Suppressor macrophage treated with lipopolysaccharide for 4 hours (primary cell): ENCODE data around the gene PPP2R3C.
"Not testable (repeated sequence)": the region's sequence is repeated elsewhere in the genome, so short reads cannot be mapped to it uniquely, and the experiment has no call there.

Experiments used
- DNase-seq: peaks from one replicate; pipeline ENCODE4 v3.0.0-alpha.2; 2020

Gene PPP2R3C

DNA sequence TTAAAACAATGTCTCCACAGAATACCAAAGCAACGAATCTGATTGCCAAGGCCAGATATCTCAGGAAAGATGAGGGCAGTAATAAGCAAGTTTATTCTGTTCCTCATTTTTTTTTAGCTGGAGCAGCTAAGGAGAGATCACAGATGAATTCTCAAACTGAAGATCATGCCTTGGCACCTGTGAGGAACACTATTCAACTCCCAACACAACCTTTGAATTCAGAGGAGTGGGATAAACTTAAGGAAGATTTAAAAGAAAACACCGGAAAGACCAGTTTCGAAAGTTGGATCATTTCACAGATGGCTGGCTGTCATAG is 1.6 kb upstream of the PPP2R3C start:
- DNase-seq, result no peak

GRCh38 chr14:35122696-35123387 is 1.1 kb upstream of the PPP2R3C start:
- DNase-seq, result peak; percentile 17

- DNase-seq, result peak; percentile 10
These were observed 534 bp downstream of the PPP2R3C start for GRCh38 chr14:35121026-35121886.

- no peak for DNase-seq
These were observed 4.7 kb downstream of the PPP2R3C start for GRCh38 chr14:35117112-35117511.

DNA sequence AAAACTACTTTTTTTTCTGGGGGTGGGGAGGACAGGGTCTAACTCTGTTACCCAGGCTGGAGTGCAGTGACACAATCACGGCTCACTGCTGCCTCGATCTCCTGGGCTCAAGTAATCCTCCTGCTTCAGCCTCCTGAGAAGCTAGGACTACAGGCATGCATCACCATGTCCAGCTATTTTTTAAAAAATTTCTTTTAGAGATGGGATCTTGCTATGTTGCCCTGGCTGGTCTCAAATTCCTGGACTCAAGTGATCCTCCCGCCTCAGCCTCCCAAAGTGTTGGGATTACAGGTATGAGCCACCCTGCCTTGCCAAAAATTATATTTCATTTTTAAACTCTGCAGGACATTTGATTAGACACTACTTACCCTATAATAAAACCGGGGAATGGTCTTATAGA is 5.5 kb downstream of the PPP2R3C start:
- no peak for DNase-seq

DNA sequence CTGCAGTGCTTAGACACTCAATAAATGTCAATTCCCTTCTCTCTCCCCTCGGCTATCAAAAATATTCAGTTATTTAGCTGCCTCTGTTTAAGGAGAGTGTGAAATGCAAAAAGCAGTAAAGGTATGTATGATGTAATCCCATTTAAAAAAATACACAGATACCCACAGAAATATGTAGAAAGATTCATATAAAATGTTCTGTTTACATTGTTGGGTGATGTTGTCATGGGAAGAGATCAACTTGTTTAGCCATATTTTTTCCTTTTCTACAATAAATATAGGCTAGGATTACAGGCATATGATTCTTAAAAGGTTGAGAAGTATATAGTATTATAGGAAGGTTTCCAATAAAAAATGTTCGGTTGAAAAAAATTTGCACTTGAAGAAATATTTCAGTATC is 7.8 kb downstream of the PPP2R3C start:
- no peak for DNase-seq

DNA sequence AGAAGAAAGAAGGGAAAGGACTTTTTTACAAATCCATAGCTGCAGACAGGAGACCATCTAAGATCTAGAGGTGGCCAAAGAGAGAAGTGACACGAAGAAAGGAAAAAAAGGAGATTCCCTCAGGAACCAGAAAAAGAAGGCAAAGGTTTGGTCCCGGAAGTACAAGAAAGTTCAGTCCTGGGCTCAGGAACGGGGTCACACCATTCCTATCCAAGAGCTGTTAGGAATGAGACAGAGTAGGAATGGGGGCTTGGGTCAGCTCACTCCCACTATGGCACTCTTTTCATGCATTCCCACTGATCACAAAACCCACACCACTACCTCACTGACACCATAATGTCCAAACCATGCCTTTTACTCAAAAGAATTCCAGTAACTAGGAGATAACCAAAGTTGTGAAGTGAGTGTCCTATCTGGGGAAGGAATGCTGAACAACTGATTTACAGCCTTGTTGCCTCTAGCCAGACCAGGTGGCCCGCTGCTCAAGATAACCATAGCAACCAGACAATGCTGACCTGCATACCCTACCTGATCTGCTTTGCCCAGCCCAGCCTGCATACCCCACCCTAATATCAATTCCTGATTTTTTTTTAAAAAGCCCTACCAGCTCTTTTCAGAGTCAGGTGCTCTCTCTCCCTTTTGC is 8.4 kb downstream of the PPP2R3C start:
- no peak for DNase-seq

DNA sequence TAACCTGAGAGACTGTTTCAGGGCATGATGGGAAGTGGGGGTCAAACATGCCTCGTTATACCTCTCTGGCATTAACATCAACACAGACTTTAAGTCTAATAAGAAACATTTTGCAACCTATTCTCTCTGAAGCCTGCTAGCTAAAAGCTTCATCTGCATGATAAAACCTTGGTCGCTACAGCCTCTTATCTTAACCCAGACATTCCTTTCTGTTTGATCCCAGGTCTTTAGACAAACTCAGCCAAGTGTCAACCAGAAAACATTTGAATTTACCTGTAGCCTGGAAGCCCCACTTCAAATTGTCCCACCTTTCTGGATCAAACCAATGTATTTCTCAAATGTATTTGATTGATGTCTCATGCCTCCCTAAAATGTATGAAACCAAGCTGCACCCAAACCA is 9.1 kb downstream of the PPP2R3C start:
- DNase-seq, result no peak

DNA sequence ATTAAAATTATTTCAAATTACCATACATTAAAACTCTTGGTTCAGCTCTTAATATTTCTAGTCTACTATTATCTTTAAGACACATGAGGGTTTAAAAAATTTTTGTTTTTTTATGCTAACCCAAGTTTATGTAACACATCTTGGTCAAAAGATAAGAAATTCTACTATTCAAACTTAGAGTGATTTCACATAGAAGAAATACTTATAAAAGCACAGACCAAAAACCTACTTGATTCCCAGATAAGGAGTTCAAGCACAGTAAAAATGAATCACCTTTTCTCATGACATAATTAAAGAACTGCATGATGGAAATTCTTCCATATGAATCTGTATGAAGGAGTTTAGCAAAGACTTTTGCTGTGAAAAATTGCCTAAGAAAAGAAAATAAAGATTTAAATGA is 13.9 kb downstream of the PPP2R3C start:
- DNase-seq, result no peak

- DNase-seq, result not testable (repeated sequence)
These were observed 27.1 kb downstream of the PPP2R3C start for GRCh38 chr14:35094645-35095044.

- no peak for DNase-seq
These were observed 33.3 kb downstream of the PPP2R3C start for GRCh38 chr14:35088514-35088913.

- DNase-seq, result no peak
These were observed 36.3 kb downstream of the PPP2R3C start for GRCh38 chr14:35085441-35085840.

GRCh38 chr14:35083530-35084150 is 38.1 kb downstream of the PPP2R3C start:
- DNase-seq, result no peak

DNA sequence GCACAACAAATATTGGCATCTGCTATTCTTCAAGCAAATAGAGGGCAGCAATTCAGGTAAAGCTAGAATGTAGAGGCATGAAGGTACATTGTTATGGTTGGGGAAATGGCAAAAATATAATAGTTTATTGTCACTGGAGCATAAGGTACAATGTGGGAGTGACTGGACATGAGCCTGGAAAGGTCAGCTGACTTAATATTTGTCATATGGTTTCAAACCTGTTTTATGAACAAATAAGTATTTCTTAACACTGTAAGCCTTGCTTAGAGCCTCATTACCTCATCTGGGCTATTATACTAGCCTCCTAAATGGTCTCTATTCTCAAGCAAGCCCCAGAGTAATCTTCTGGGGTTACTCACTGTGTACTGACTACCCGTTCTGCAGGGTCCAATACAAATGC is 42.0 kb downstream of the PPP2R3C start:
- no peak for DNase-seq

DNA sequence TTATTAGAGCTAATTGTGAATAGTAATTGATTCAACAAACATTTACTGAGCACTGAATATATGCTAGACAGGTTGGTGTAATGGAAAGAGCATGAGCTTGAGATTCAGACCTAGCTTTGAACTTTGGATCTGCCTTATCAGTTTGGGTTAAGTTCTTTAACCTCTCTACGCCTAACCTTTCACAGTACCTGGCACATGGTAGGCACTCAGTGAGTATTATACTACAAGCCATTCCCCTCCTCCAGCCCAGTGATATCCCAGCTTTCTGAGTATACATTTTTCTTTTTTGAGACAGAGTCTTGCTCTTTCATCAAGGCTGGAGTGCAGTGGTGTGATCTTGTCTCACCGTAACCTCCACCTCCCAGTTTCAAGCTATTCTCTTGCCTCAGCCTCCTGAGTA is 43.7 kb downstream of the PPP2R3C start:
- DNase-seq, result no peak

GRCh38 chr14:35073486-35073885 is 48.3 kb downstream of the PPP2R3C start:
- DNase-seq, result no peak

DNA sequence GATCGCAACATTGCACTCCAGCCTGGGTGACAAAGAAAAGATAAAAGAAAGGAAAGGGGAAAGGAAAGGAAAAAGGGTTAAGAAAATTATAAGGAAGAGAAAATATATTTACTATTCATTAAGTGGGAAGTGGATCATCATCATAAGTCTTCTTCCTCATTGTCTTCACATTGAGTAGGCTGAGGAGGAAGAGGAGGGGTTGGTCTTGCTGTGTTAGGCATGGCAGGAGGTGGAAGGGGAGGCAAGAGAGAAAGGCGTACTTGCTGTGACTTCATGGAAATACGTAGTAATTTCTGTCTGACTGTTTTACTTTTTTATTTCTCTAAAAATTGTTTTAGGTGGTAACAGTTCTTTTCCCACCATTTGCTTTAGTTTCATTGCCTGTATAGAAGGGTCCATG is 49.6 kb downstream of the PPP2R3C start:
- peak; percentile 3 for DNase-seq

DNA sequence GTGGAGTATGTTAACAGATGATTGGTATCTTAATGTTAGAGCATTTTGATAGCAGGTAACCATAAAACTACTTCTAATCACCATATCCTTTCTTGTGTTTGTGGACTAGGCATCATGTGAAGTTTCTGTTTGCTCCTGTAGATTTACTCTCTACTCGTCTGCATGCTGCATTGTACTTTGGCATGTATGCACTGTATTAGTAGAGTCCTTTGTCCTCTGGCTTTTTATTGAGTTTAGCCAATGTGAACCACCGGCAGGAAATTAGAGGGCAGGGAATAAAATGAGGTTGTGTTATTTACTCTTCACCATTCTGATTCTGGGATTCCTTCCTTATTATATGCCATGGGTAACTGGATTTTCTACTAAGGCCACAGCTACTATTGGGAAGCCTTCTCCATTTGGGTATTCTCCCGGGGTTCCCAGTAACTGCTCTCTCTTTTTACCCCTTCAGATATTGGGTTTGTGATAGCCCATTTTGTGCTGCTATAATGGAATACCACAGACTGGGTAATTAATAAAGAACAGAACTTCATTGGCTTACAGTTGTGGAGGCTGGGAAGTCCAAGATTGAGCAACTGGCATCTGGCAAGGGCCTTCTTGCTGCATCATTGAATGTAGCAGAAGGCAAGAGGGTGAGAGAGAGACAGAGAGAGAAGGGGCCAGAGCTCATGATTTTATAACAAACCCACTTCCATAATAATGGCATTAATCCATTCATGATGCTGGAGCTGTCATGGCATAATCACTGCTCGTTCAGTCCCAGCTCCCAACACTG is 53.4 kb downstream of the PPP2R3C start:
- peak; percentile 58 for DNase-seq

DNA sequence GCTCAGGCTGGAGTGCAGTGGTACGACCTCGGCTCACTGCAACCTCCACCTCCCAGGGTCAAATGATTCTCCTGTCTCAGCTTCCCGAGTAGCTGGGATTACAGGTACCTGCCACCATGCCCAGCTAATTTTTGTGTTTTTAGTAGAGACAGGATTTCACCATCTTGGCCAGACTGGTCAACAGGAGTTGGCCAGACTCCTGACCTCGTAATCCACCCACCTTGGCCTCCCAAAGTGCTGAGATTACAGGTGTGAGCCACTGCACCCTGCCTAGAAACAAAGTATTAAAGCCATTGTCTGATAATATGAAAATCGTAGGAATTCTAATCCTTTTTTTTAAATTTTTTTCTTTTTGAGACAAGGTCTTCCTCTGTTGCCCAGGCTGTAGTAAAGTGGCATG is 56.1 kb downstream of the PPP2R3C start:
- DNase-seq, result not testable (repeated sequence)

DNA sequence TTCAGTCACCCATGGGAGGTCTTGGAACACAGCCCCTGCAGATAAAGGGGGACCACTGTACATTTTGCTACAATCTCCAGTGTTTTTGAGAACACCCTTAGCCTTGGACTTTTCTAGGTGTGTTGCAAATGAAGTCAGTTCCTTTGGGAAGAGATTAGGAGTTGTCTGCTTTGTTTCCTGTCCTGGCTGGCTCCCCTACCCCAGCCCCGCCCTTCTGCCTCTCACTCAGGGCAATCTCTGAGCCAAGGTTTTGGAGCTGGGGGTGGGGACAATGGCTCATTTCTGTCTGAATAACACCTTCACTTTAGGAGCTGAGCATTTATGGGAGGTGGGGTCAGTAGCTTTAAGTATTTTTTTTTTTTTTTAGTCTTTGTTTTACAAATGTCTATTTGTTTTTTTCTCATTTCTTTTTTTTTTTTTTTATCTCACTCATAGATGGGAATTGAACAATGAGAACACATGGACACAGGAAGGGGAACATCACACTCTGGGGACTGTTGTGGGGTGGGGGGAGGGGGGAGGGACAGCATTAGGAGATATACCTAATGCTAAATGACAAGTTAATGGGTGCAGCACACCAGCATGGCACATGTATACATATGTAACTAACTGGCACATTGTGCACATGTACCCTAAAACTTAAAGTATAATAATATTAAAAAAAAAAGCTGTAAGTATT is 60.5 kb downstream of the PPP2R3C start:
- DNase-seq, result not testable (repeated sequence)

DNA sequence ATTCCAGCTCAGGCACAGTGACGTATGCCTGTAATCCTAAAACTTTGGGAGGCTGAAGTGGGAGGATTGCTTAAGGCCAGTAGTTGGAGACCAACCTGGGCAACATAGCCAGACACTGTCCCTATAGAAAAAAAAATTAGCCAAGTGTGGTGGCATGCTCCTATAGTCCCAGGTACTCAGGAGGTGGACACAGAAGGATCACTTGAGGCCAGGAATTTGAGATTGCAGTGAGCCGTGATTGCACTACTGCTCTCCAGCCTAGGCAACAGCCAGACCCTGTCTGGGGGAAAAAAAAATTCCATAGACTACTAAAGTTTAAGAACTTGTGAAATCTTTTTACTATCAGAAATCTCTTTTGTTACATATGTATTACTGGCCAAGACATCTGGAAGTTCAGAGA is 69.2 kb downstream of the PPP2R3C start:
- DNase-seq, result no peak

- no peak for DNase-seq
These were observed 70.0 kb downstream of the PPP2R3C start for GRCh38 chr14:35051796-35052195.
